ENCODE results near the gene ACOXL.

Gene ACOXL

DNA sequence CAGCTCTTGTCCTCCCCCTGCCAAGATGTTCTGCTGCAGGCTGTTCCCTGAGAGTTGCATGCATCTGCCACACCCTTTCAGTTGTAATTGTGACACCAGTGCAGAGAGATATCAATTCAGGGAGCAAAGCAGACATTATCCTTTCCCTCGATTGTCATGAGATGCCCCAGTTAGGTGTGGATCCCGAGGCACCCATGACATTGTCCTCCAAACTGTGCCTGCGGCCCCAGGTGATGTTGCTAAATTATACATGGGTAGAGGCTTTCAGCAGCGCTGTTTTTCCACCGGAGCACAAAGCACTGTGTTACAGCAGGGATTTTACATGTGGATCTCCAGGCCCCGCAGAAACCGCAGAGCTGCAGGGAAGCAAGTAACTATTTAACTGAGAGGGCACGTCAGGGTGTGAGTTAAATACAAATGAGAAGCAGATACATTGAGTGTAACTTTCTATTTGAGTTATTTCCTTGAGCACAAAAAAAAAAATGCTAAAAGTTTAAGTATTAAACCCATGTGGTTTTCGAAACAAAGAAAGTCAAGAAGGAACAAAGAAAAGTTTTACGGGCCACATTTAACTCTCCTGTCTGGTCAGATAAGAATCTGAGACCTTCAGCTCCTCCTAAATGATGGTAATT is 298.0 kb downstream of the ACOXL start:
- Histone ChIP-seq H3K4me2 (ENCODE audit: low read length) (no peak overlapping the region), H3K79me2 (no peaks in the 10 kb centered on the region), H3K27me3 (ENCODE audit: control insufficient read depth, insufficient read depth, low read length) (no peaks in the 10 kb centered on the region), H3K9me3 (ENCODE audit: control insufficient read depth, low read length) (no peaks in the 10 kb centered on the region), H3K27ac (no peak overlapping the region), H2AFZ (no peak overlapping the region), H3K4me1 (no peaks in the 10 kb centered on the region), H3K4me3 (ENCODE audit: low read depth, low read length) (no peak overlapping the region), H3K9ac (no peak overlapping the region), H3K36me3 (ENCODE audit: control insufficient read depth, insufficient read depth, low read length) (no peaks in the 10 kb centered on the region)
- TF ChIP-seq, protein P1, sequence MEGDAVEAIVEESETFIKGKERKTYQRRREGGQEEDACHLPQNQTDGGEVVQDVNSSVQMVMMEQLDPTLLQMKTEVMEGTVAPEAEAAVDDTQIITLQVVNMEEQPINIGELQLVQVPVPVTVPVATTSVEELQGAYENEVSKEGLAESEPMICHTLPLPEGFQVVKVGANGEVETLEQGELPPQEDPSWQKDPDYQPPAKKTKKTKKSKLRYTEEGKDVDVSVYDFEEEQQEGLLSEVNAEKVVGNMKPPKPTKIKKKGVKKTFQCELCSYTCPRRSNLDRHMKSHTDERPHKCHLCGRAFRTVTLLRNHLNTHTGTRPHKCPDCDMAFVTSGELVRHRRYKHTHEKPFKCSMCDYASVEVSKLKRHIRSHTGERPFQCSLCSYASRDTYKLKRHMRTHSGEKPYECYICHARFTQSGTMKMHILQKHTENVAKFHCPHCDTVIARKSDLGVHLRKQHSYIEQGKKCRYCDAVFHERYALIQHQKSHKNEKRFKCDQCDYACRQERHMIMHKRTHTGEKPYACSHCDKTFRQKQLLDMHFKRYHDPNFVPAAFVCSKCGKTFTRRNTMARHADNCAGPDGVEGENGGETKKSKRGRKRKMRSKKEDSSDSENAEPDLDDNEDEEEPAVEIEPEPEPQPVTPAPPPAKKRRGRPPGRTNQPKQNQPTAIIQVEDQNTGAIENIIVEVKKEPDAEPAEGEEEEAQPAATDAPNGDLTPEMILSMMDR (IDR thresholded peaks at IDR 0.05) = no peak

DNA sequence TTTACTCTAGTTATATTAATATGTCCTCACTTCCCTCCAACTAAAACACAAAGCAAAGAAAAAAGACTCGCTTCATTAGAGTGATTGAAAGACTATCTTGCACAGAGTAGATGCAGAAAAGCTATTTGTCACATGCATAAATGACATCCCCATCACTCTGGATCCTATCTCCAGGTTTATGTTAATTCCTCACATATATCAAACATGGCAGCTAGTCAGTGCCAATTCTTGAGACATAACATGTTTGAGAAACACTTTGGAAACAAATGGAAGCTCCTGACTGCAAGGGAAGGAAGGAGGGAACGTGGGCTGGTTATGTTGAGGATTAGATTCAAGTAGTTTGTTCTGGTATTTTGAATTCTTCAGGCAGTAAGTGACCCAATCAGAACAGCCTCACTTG is 298.6 kb downstream of the ACOXL start:
- H3K36me3 ChIP-seq (ENCODE audit: control insufficient read depth, insufficient read depth, low read length) = no peaks in the 10 kb centered on the region
- H3K4me2 ChIP-seq (ENCODE audit: low read length) = no peak overlapping the region
- no peak overlapping the region for H3K4me3 ChIP-seq (ENCODE audit: low read depth, low read length)
- no peaks in the 10 kb centered on the region for H3K9me3 ChIP-seq (ENCODE audit: control insufficient read depth, low read length)
- no peak overlapping the region for H3K27ac ChIP-seq
- no peak overlapping the region for H3K9ac ChIP-seq
- no peaks in the 10 kb centered on the region for H3K27me3 ChIP-seq (ENCODE audit: control insufficient read depth, insufficient read depth, low read length)
- no peak overlapping the region for H2AFZ ChIP-seq
- TF ChIP-seq, protein P1 (IDR thresholded peaks at IDR 0.05) = no peak
- no peaks in the 10 kb centered on the region for H3K79me2 ChIP-seq
- H3K4me1 ChIP-seq = no peaks in the 10 kb centered on the region

DNA sequence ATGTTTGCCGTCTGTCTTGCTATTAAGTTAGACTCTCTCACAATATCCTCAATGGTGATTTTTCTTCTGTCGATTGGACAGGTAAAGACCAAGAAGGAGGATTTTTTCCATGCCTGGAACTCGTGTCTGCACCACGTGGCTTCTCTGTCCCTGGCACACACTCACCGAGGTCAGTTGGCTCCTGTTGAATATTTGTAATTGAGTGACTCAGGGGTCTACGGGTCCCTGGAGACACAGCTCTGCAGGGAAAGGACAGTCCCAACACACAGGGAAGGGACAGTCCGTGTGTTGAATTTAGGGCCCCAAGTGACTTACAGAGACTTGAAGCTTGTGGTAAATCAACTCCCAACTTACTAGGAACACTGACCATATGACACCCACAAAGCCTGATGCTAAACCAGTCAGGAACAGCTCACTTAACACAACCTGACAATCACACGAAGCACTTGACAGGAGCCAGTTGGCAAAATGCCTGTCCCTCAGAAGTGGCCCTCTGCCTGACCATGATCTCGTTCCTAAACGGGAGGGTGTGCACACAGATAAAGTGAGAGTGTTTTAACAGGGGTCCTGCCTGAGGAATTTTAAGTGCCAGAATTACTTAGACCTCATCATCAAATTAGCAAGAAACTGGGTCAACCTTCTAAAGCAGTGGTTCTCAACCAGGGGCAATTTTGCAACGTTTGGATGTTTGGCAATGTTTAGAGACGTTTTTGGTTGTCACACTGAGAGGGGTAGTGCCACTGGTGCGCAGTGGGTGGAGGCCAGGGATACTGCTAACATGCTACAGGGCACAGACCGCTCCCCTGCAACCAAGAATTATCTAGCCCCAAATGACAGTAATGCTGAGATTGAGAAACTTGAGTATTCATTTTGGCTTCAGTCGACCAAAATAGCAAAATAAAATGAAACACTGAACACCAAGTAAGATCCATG is 299.4 kb downstream of the ACOXL start:
- Histone ChIP-seq H3K27me3 (ENCODE audit: control insufficient read depth, insufficient read depth, low read length) (no peaks in the 10 kb centered on the region), H3K9me3 (ENCODE audit: control insufficient read depth, low read length) (no peaks in the 10 kb centered on the region), H2AFZ (no peak overlapping the region), H3K4me2 (ENCODE audit: low read length) (no peak overlapping the region), H3K4me1 (no peaks in the 10 kb centered on the region), H3K79me2 (no peaks in the 10 kb centered on the region), H3K27ac (no peak overlapping the region), H3K9ac (no peak overlapping the region), H3K36me3 (ENCODE audit: control insufficient read depth, insufficient read depth, low read length) (no peaks in the 10 kb centered on the region), H3K4me3 (ENCODE audit: low read depth, low read length) (no peak overlapping the region)
- TF ChIP-seq, protein P1 (IDR thresholded peaks at IDR 0.05) = no peak

DNA sequence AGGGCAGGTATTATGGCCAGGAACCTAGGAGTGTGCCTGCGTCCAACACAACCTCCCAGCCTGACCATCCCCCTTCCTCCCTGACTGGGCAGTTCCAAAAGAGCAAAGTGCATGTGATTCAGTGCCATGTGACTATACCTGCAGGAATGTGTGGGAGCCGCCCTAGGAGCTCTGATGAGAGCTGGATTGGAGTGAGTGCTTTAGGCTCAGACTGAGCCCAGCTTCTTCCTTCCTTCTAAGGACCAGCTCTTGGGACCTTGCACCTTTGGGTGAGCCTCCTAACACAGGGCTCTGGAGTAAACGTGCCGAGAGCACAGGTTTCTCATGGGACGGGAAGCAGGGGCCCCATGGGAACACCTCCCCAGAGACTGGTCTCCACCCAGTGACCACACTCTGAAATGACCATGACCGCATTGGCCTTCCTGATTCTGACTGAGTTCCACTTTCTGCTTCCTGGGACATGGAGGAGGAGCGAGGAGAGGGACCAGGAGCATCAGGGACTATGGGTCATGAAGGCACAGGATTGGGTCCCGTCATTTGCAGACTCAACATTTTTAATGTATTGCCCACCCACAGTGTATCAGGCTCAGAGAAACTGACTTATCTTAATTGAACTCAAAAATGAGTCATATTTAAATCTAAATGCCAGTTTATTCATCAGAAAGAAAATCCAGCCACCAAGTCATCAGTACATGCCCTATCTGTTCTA is 300.5 kb downstream of the ACOXL start:
- Histone ChIP-seq H3K27ac (no peak overlapping the region), H3K9ac (no peak overlapping the region), H2AFZ (no peak overlapping the region), H3K9me3 (ENCODE audit: control insufficient read depth, low read length) (no peaks in the 10 kb centered on the region), H3K4me2 (ENCODE audit: low read length) (no peak overlapping the region), H3K36me3 (ENCODE audit: control insufficient read depth, insufficient read depth, low read length) (no peaks in the 10 kb centered on the region), H3K4me3 (ENCODE audit: low read depth, low read length) (no peak overlapping the region), H3K79me2 (no peaks in the 10 kb centered on the region), H3K4me1 (no peaks in the 10 kb centered on the region), H3K27me3 (ENCODE audit: control insufficient read depth, insufficient read depth, low read length) (no peaks in the 10 kb centered on the region)
- TF ChIP-seq, protein P1 (IDR thresholded peaks at IDR 0.05) = no peak
